ENCODE results near the gene JAK2. TPM values are rescaled to one million over a fixed set of nuclear protein-coding genes. Genes with fewer than 3 reads are reported as not detected.

Gene JAK2
- total and polyA plus RNA-seq, 2 donors (not counting 3 experiments of a cell fraction or from before 2014, with no cell fraction given), result 2.1 to 10.3 TPM

- H2AFZ ChIP-seq (ENCODE audit: low read depth, low read length), result no peak overlapping the region
- FAIRE-seq (no peak), DNase-seq (ENCODE audit: low read depth, low spot score) (peak; percentile 17)
- H3K79me2 ChIP-seq (ENCODE audit: control insufficient read depth, insufficient read depth, low read length), result no peaks in the 10 kb centered on the region
- H3K4me3 ChIP-seq (replicated peaks in 1 of 3; ENCODE audit: insufficient read depth in 1 of 3, low read depth in 1 of 3, low read length in 3 of 3), result peak overlapping the region in 1 of 3 experiments; percentile 25
- peaks cover 0 to 3% of the 10 kb centered on the region in 2 experiments for H3K36me3 ChIP-seq (ENCODE audit: control insufficient read depth in 2 of 2, extremely low read depth in 1 of 2, insufficient read depth in 2 of 2, low read length in 2 of 2)
- intact Hi-C loops (cut with micrococcal nuclease) (no loop called here), dilution Hi-C loops (cut with MboI; ENCODE audit: extremely low pct_ligation_motif_present, low sequenced_read_pairs) (no loop called here)
- no peak overlapping the region for H3K9ac ChIP-seq (replicated peaks; ENCODE audit: extremely low read depth, insufficient read depth, low read length)
- POLR2A ChIA-PET, result no interaction called here
- H3K4me1 ChIP-seq (ENCODE audit: control insufficient read depth, extremely low read depth, insufficient read depth, low read length), result peaks cover 3% of the 10 kb centered on the region
- no peak overlapping the region for H3K4me2 ChIP-seq (ENCODE audit: insufficient read depth, low read length)
- H3K27ac ChIP-seq (ENCODE audit: insufficient read depth, low read depth, low read length), result no peak overlapping the region
- no peaks in the 10 kb centered on the region for H4K20me1 ChIP-seq (replicated peaks; ENCODE audit: control insufficient read depth, extremely low read depth, insufficient read depth, low read length)
- H3K9me3 ChIP-seq (replicated peaks; ENCODE audit: control insufficient read depth, insufficient read depth, low read length), result no peaks in the 10 kb centered on the region
- no TSS peak for BruUV-seq (replicated peaks)
- CTCF ChIA-PET, result no interaction called here
- no peaks in the 10 kb centered on the region for H3K27me3 ChIP-seq (ENCODE audit: control insufficient read depth in 2 of 2, insufficient read depth in 2 of 2, low read length in 2 of 2)
- H3K9me1 ChIP-seq (replicated peaks; ENCODE audit: control insufficient read depth, extremely low read depth, insufficient read depth, low read length), result no peaks in the 10 kb centered on the region
- TF ChIP-seq FOS (IDR thresholded peaks at IDR 0.05; ENCODE audit: borderline replicate concordance, insufficient read depth, low read length), result no peak
- no peak for TF ChIP-seq POLR2AphosphoS5 (IDR thresholded peaks at IDR 0.05; ENCODE audit: insufficient read depth, low read depth, low read length)
- no peak for TF ChIP-seq GATA2 (IDR thresholded peaks at IDR 0.05; ENCODE audit: insufficient read depth, insufficient read length, low read depth, low read length)
- no peak for TF ChIP-seq CTCF (IDR thresholded peaks at IDR 0.05; ENCODE audit: extremely low read depth in 1 of 2, insufficient read depth in 1 of 2, low read depth in 1 of 2, low read length in 2 of 2)
- TF ChIP-seq, protein P1, sequence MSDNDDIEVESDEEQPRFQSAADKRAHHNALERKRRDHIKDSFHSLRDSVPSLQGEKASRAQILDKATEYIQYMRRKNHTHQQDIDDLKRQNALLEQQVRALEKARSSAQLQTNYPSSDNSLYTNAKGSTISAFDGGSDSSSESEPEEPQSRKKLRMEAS (IDR thresholded peaks at IDR 0.05; ENCODE audit: insufficient read depth, insufficient read length), result no peak
- TF ChIP-seq EZH2 (IDR thresholded peaks at IDR 0.05; ENCODE audit: borderline replicate concordance, low read depth, low read length, severe bottlenecking), result no peak
- TF ChIP-seq JUN (IDR thresholded peaks at IDR 0.05; ENCODE audit: borderline replicate concordance, insufficient read depth, insufficient read length, low read depth), result no peak
- TF ChIP-seq MYC (IDR thresholded peaks at IDR 0.05; ENCODE audit: low read depth, low read length), result no peak
- TF ChIP-seq POLR2A (IDR thresholded peaks at IDR 0.05; ENCODE audit: low read depth, low read length), result no peak
Measured at GRCh38 chr9:5042661-5043178, 57.6 kb downstream of the JAK2 start.
